HUES64 (cell line): ENCODE measurements around the gene FAAH.

Experiments used
- H3K27ac ChIP-seq: 2 replicates; pipeline ENCODE4 v1.7.0; 2013; ENCODE audit warnings: low read depth, low read length, inconsistent platforms
- H3K27me3 ChIP-seq: 2 replicates; pipeline ENCODE4 v1.6.1; 2013; ENCODE audit warnings: mild to moderate bottlenecking, low read length; ENCODE audit not compliant: insufficient read depth
- H3K36me3 ChIP-seq: 2 replicates; pipeline ENCODE4 v1.6.1; 2013; ENCODE audit warnings: mild to moderate bottlenecking, low read length; ENCODE audit not compliant: insufficient read depth
- H3K4me1 ChIP-seq: 2 replicates; pipeline ENCODE4 v1.6.1; 2013; ENCODE audit warnings: mild to moderate bottlenecking, low read length, moderate library complexity; ENCODE audit not compliant: insufficient read depth
- H3K4me3 ChIP-seq: 2 replicates; pipeline ENCODE4 v1.5.1; 2013; ENCODE audit warnings: mild to moderate bottlenecking, low read length, moderate library complexity
- H3K9ac ChIP-seq: 2 replicates; pipeline ENCODE4 v1.6.1; 2013; ENCODE audit warnings: mild to moderate bottlenecking, low read depth, low read length
- H3K9me3 ChIP-seq: 2 replicates; pipeline ENCODE4 v1.6.1; 2013; ENCODE audit warnings: low read depth, low read length; ENCODE audit not compliant: insufficient read depth
- WGBS: fragments of 150-250, 120-280 bp; methylation state at CpG from one replicate; pipeline ENCODE4 v1.1.7; 2013; ENCODE audit warnings: missing lambda C conversion rate; 5-methylcytosine and 5-hydroxymethylcytosine counted together

The FAAH gene

GRCh38 chr1:46401154-46401913 lies 7.2 kb downstream of the FAAH start:
- Histone ChIP-seq H3K36me3 (no peaks in the 10 kb centered on the region), H3K9me3 (no peaks in the 10 kb centered on the region), H3K4me1 (no peaks in the 10 kb centered on the region; the same call in 1 of the 2 replicates), H3K27ac (no peak overlapping the region), H3K27me3 (peaks cover 3% of the 10 kb centered on the region; the same call in 1 of the 2 replicates), H3K4me3 (no peak overlapping the region), H3K9ac (no peak overlapping the region)
- WGBS, result 76% methylated on average over 6 of the region's 6 CpGs

- no peaks in the 10 kb centered on the region for H3K9me3 ChIP-seq
- no peak overlapping the region for H3K9ac ChIP-seq
- no peaks in the 10 kb centered on the region for H3K36me3 ChIP-seq
- H3K27ac ChIP-seq, result no peak overlapping the region
- H3K4me3 ChIP-seq, result no peak overlapping the region
- H3K4me1 ChIP-seq, result peaks cover 4% of the 10 kb centered on the region
- no peaks in the 10 kb centered on the region; the same call in 1 of the 2 replicates for H3K27me3 ChIP-seq
- 62% methylated on average over 10 of the region's 10 CpGs for WGBS
These were observed 8.0 kb downstream of the FAAH start for GRCh38 chr1:46401964-46402626.

GRCh38 chr1:46403916-46404315 lies 9.8 kb downstream of the FAAH start:
- H3K9ac ChIP-seq, result no peak overlapping the region
- no peaks in the 10 kb centered on the region for H3K9me3 ChIP-seq
- no peaks in the 10 kb centered on the region for H3K27me3 ChIP-seq
- H3K36me3 ChIP-seq, result no peaks in the 10 kb centered on the region
- no peak overlapping the region for H3K27ac ChIP-seq
- H3K4me3 ChIP-seq, result no peak overlapping the region
- 95% methylated on average over 5 of the region's 5 CpGs for WGBS
- H3K4me1 ChIP-seq, result peaks cover 10% of the 10 kb centered on the region

- no peaks in the 10 kb centered on the region for H3K36me3 ChIP-seq
These were observed 10.5 kb downstream of the FAAH start for GRCh38 chr1:46404482-46405196.

GRCh38 chr1:46405197-46405555 lies 11.1 kb downstream of the FAAH start:
- Histone ChIP-seq H3K36me3 (no peaks in the 10 kb centered on the region), H3K9ac (no peak overlapping the region), H3K9me3 (no peaks in the 10 kb centered on the region), H3K27ac (no peak overlapping the region), H3K4me3 (no peak overlapping the region), H3K4me1 (peaks cover 10% of the 10 kb centered on the region), H3K27me3 (no peaks in the 10 kb centered on the region)
- 93% methylated on average over 12 of the region's 12 CpGs for WGBS

More at GRCh38 chr1:46404482-46405196, 10.5 kb downstream of the FAAH start:
- WGBS, result 91% methylated on average over 7 of the region's 7 CpGs
- Histone ChIP-seq H3K4me3 (no peak overlapping the region), H3K9me3 (no peaks in the 10 kb centered on the region), H3K27me3 (no peaks in the 10 kb centered on the region), H3K4me1 (peaks cover 10% of the 10 kb centered on the region), H3K27ac (no peak overlapping the region), H3K9ac (no peak overlapping the region)

GRCh38 chr1:46405724-46406123 lies 11.6 kb downstream of the FAAH start:
- 94% methylated on average over 17 of the region's 17 CpGs for WGBS
- Histone ChIP-seq H3K4me1 (peaks cover 10% of the 10 kb centered on the region), H3K4me3 (no peak overlapping the region), H3K27ac (no peak overlapping the region), H3K9me3 (no peaks in the 10 kb centered on the region), H3K9ac (no peak overlapping the region), H3K36me3 (no peaks in the 10 kb centered on the region), H3K27me3 (no peaks in the 10 kb centered on the region)

- 40% methylated on average over 13 of the region's 13 CpGs for WGBS
- Histone ChIP-seq H3K27me3 (no peaks in the 10 kb centered on the region), H3K9ac (no peak overlapping the region; the same call in 1 of the 2 replicates), H3K4me3 (peak overlapping the region; percentile 30), H3K9me3 (no peaks in the 10 kb centered on the region), H3K36me3 (no peaks in the 10 kb centered on the region), H3K27ac (no peak overlapping the region), H3K4me1 (peaks cover 10% of the 10 kb centered on the region; the same call in 1 of the 2 replicates)
These were observed 12.9 kb downstream of the FAAH start for GRCh38 chr1:46406881-46407608.

- Histone ChIP-seq H3K27ac (no peak overlapping the region), H3K27me3 (no peaks in the 10 kb centered on the region), H3K4me1 (peaks cover 10% of the 10 kb centered on the region; the same call in 1 of the 2 replicates), H3K4me3 (no peak overlapping the region), H3K36me3 (no peaks in the 10 kb centered on the region), H3K9ac (no peak overlapping the region), H3K9me3 (no peaks in the 10 kb centered on the region)
- 90% methylated on average over 9 of the region's 9 CpGs for WGBS
These were observed 13.5 kb downstream of the FAAH start for GRCh38 chr1:46407636-46408035.

GRCh38 chr1:46408356-46409062 lies 14.4 kb downstream of the FAAH start:
- Histone ChIP-seq H3K36me3 (no peaks in the 10 kb centered on the region), H3K9me3 (no peaks in the 10 kb centered on the region), H3K4me3 (no peak overlapping the region), H3K4me1 (peaks cover 10% of the 10 kb centered on the region; the same call in 1 of the 2 replicates), H3K9ac (no peak overlapping the region), H3K27ac (no peak overlapping the region), H3K27me3 (no peaks in the 10 kb centered on the region)
- 94% methylated on average over 12 of the region's 12 CpGs for WGBS

GRCh38 chr1:46409063-46409372 lies 14.9 kb downstream of the FAAH start:
- no peak overlapping the region for H3K27ac ChIP-seq
- H3K9ac ChIP-seq, result no peak overlapping the region
- WGBS, result 90% methylated on average over 1 of the region's 1 CpG
- H3K4me3 ChIP-seq, result no peak overlapping the region
- no peaks in the 10 kb centered on the region for H3K9me3 ChIP-seq
- peaks cover 10% of the 10 kb centered on the region; the same call in 1 of the 2 replicates for H3K4me1 ChIP-seq
- no peaks in the 10 kb centered on the region for H3K27me3 ChIP-seq
- no peaks in the 10 kb centered on the region for H3K36me3 ChIP-seq
